NCI-H2196 treated with DMSO at 0.1 percent for 48 hours (cell line): ENCODE measurements around the gene RNU2-1.
"Not testable (repeated sequence)": the region's sequence is repeated elsewhere in the genome, so short reads cannot be mapped to it uniquely, and the experiment has no call there.

ENCODE experiments used
- DNase-seq: peaks from one replicate; lab custom pipeline; 2025; ENCODE audit not compliant: unreplicated experiment; lab: John Stamatoyannopoulos, UW

Gene RNU2-1

GRCh38 chr17:43216762-43217613 lies 16.8 kb downstream of the RNU2-1 start:
- no peak for DNase-seq

DNA sequence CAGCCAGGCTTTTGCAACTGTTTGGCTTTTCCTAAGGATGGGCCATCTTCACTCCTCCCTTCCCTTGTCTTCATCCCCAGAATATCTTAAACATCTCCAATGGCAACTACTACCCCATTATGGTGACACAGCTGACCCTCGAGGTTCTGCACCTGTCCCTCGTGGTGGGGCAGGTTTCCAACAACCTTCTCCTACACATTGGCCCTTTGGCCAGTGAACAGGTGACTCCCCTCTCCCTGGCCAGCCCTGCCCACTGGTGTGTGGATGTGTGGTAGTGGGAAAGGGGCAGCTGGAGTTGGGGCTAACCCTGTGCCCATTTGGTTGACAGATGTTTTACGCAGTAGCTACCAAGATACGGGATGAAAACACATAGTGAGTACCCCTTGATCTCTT lies 17.4 kb downstream of the RNU2-1 start:
- no peak for DNase-seq

DNA sequence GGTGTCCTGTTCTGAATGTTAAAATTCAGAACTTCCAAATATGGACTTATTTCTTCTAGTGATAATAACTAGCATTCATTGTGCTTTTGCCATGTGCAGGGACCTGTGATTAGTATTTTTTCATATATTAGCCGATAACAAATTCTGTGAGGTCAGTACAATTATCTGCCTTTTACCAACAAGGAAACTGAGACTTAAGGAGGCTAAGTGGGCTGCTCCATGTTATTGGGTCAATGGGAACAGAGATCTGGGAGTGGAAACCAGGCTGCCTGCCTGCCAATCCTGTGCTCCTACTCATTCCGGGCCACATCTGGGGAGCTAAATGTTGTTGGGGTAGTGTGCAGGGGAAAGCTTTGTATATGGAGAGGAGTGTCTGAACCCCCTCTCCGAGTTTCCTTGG lies 18.4 kb downstream of the RNU2-1 start:
- DNase-seq, result no peak

GRCh38 chr17:43213545-43213944 lies 20.2 kb downstream of the RNU2-1 start:
- no peak for DNase-seq

DNA sequence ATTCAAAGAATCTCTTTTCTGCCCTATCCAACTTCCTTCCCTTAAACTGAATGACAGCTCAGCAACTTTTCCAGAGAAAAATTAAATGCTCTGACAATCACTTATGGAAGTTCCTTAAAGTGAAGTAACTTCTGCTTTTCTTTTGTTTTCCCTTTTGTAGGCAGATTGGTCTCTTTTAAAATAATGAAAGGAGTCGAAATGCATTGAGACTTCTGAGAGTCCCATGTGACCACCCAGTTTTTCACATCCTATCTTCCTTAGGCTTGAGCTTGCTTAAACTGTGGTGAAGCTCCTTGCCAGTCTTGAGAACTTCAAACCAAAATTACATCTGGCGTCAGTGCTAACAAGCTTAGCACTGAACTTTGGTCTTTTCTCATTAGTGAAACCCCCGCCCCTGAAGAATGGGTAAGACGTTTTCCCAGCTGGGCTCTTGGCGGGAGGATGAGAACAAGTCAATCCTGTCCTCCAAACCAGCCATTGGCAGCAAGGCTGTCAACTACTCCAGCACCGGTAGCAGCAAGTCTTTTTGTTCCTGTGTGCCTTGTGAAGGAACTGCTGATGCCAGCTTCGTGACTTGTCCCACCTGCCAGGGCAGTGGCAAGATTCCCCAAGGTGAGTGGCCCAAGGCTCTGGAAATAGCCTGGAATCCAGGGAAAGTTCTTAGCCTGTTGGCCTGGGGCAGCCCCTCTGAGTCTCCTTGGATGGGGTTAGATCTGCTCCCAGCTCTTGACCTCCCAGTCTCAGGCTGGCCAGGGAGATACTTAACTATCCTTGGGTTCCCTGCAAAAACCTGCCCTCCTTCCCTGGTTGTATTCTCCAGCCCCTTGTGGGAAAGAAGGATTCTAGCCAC lies 20.9 kb downstream of the RNU2-1 start:
- no peak for DNase-seq

DNA sequence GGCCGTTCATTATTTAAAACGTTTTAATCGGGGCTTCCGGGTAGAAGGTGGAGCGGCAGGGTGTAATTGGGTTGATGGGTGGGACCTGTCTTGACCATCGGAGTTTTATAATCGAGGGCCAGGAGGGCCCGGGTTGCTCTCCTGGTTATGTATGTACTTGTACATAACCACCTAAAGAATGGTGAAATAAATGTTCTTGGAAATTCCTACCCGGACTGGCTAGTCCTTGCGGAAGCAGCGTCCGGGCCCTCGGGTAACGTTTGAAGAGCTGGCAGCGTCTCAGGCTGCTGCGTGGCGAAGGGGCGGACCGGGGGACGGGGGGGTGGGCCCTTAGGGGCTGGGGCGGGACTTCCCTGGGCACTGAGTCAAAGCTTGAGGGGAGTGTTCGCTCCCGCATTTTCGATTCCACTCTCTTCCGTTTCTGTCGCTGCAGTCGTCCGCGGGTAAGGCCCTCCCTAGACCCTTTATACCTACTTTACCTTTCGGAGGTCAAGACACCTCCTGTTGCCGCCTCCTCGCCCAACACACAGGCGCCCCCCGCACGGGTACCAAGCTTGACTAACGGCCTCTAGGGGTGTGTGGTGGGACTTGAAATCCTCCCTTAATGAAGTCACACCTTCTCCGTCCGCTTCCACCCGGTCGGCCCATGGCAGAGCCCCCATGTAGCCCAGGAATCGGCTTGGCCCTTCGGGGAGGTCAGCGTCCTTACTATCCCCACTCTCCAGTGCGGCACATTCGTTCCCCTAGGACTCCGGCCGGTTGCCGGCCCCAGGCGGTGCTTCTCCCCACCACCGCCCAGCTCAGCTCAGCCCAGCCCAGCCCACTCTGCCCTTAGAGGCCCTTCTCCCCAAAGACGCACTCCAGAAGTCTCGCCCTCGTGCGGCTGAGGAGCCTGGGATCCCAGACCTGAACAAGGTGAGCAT lies 22.0 kb downstream of the RNU2-1 start, which contains the start of gene TMEM106A:
TSS of gene TMEM106A (plus strand) at position 396 of the 923 bp plus-strand sequence. CDS start 1,167 bp downstream, outside the sequence.
- DNase-seq, result no peak

GRCh38 chr17:43211123-43211479 lies 22.7 kb downstream of the RNU2-1 start:
- DNase-seq, result no peak

- no peak for DNase-seq
Measured at GRCh38 chr17:43210576-43210975, 23.2 kb downstream of the RNU2-1 start.

GRCh38 chr17:43203013-43203412 lies 30.8 kb downstream of the RNU2-1 start:
- not testable (repeated sequence) for DNase-seq

DNA sequence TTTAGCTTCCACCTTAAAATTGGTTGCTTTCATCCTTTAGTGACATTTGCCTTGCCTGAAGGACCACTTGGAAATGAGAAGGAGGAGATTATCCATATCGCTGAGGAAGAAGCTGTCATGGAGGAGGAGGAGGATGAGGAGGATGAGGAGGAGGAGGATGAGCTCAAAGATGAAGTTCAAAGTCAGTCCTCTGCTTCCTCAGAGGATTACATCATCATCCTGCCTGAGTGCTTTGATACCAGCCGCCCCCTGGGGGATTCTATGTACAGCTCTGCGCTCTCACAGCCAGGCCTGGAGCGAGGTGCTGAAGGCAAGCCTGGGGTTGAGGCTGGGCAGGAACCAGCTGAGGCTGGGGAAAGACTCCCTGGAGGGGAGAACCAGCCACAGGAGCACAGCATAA lies 33.6 kb downstream of the RNU2-1 start:
- DNase-seq, result no peak

DNA sequence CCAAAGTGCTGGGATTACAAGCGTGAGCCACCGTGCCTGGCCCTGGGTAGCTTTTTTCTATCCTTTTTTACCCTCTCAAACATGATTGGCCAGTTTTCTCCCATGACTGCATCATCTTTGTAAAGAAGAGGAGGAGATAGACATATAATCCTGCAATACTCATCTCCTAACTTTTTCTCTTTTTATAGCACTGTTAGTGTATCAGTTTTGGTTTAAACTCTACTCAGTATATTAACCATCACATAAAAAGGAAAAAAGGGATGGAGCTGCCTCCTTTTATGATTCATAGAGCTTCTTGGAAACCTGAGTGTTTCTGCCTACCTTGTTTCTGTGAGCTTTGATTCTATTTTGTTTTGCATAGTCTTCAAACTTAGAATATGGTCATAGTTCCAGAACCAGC lies 34.1 kb downstream of the RNU2-1 start:
- DNase-seq, result no peak

DNA sequence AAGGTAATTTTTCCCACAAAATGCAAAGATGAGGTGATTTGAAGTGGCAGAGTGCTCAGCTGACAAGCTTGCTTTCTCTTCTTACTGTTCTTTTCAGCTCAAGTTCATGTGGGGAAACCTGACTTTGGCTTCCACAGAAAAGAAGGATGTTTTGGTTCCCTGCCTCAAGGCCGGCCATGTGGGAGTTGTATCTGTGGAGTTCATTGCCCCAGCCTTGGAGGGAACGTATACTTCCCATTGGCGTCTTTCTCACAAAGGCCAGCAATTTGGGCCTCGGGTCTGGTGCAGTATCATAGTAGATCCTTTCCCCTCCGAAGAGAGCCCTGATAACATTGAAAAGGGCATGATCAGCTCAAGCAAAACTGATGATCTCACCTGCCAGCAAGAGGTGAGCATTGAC lies 40.5 kb downstream of the RNU2-1 start:
- no peak for DNase-seq

GRCh38 chr17:43186656-43187055 lies 47.1 kb downstream of the RNU2-1 start:
- DNase-seq, result not testable (repeated sequence)

DNA sequence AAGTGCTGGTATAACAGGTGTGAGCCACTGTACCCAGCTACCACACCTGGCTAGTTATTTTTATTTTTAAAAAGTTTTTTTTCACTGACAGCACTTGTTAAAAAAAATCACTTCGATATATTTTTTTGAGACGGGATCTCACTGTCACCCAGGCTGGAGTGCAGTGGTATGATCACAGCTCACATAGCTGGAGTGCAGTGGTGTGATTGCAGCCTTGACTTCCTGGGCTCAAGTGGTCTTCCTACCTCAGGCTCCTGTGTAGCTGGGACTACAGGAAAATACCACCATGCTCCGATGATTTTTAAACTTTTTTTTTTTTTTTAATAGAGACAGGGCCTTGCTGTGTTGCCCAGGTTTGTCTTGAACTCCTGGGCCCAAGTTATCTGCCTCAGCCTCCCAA lies 49.9 kb downstream of the RNU2-1 start:
- DNase-seq, result no peak
